HFFc6 (cell line): Measurements from ENCODE around the gene XPC. TPM values are rescaled to one million over a fixed set of nuclear protein-coding genes. Genes with fewer than 3 reads are reported as not detected.

Experiments used
- DNase-seq: peaks from one replicate; pipeline ENCODE4 v3.0.0-alpha.2; 2018
- H3K27ac Mint-ChIP-seq: 2 replicates; pipeline ENCODE4 v1.8.0; 2020; ENCODE audit warnings: mild to moderate bottlenecking, mixed read lengths
- H3K27me3 Mint-ChIP-seq: 2 replicates; pipeline ENCODE4 v1.8.0; 2021; ENCODE audit warnings: mild to moderate bottlenecking, moderate library complexity, mixed read lengths; ENCODE audit not compliant: insufficient read depth
- H3K36me3 Mint-ChIP-seq: 2 replicates; pipeline ENCODE4 v1.8.0; 2021; ENCODE audit warnings: low read depth, mixed read lengths
- H3K4me1 Mint-ChIP-seq: 2 replicates; pipeline ENCODE4 v1.8.0; 2020; ENCODE audit warnings: low read depth, mixed read lengths
- H3K4me3 Mint-ChIP-seq: 2 replicates; pipeline ENCODE4 v1.8.0; 2020; ENCODE audit warnings: mild to moderate bottlenecking, moderate library complexity, mixed read lengths
- H3K9me3 Mint-ChIP-seq: 2 replicates; pipeline ENCODE4 v1.8.0; 2020; ENCODE audit warnings: mild to moderate bottlenecking, mixed read lengths
- CTCF ChIP-seq: fragments of 200-600 bp; sonication (generic); IDR thresholded peaks from 2 replicates; pipeline ENCODE4 v1.5.0; 2021; ENCODE audit warnings: antibody characterized with exemption, mild to moderate bottlenecking
- total RNA-seq, 6 experiments: library from RNA; stranded (reverse); fragmentation: NEBNext Ultra II Directional; extraction: Animal tissue kit (Norgen Biotek cat#: 25700); gene quantifications; 2 replicates in 1 of 6; 3 replicates in 5 of 6; pipeline ENCODE4 v1.2.3, GENCODE V29; 2021

Gene XPC
- total RNA-seq, 6 experiments from 2014 or later: 38.7 to 40.3 (median 39.5) TPM

GRCh38 chr3:14188041-14188754 lies 9.8 kb upstream of the XPC start:
- peaks cover 8% of the 10 kb centered on the region; the same call in 1 of the 2 replicates for H3K4me1 Mint-ChIP-seq
- no peak overlapping the region for H3K4me3 Mint-ChIP-seq
- no peak for TF ChIP-seq CTCF
- H3K27ac Mint-ChIP-seq: no peak overlapping the region
- no peaks in the 10 kb centered on the region for H3K27me3 Mint-ChIP-seq
- peaks cover 39% of the 10 kb centered on the region for H3K36me3 Mint-ChIP-seq
- H3K9me3 Mint-ChIP-seq: no peaks in the 10 kb centered on the region
- DNase-seq: no peak

GRCh38 chr3:14186854-14187458 lies 8.6 kb upstream of the XPC start:
- no peak for DNase-seq
- Mint-ChIP-seq H3K4me1 (peaks cover 8% of the 10 kb centered on the region; the same call in 1 of the 2 replicates), H3K27me3 (no peaks in the 10 kb centered on the region), H3K4me3 (no peak overlapping the region), H3K27ac (no peak overlapping the region), H3K9me3 (no peaks in the 10 kb centered on the region), H3K36me3 (peaks cover 39% of the 10 kb centered on the region)
- no peak for TF ChIP-seq CTCF

- Mint-ChIP-seq H3K27ac (no peak overlapping the region), H3K27me3 (peaks cover 2% of the 10 kb centered on the region; the same call in 1 of the 2 replicates), H3K36me3 (peaks cover 18% of the 10 kb centered on the region), H3K4me3 (no peak overlapping the region), H3K9me3 (no peaks in the 10 kb centered on the region), H3K4me1 (peaks cover 14% of the 10 kb centered on the region)
- TF ChIP-seq CTCF: no peak
- DNase-seq: no peak
Observed at GRCh38 chr3:14183015-14183577, 4.7 kb upstream of the XPC start.

GRCh38 chr3:14181253-14181652 lies 2.9 kb upstream of the XPC start:
- no peak for DNase-seq
- H3K36me3 Mint-ChIP-seq: peaks cover 21% of the 10 kb centered on the region
- H3K27me3 Mint-ChIP-seq: peaks cover 2% of the 10 kb centered on the region; the same call in 1 of the 2 replicates
- TF ChIP-seq CTCF: no peak
- H3K4me3 Mint-ChIP-seq: no peak overlapping the region
- H3K27ac Mint-ChIP-seq: no peak overlapping the region
- no peaks in the 10 kb centered on the region for H3K9me3 Mint-ChIP-seq
- H3K4me1 Mint-ChIP-seq: peaks cover 29% of the 10 kb centered on the region

GRCh38 chr3:14179795-14180194 lies 1.4 kb upstream of the XPC start:
- peak overlapping the region; percentile 93 for H3K4me3 Mint-ChIP-seq
- H3K27me3 Mint-ChIP-seq: peaks cover 2% of the 10 kb centered on the region; the same call in 1 of the 2 replicates
- H3K27ac Mint-ChIP-seq: peak overlapping the region; percentile 90
- peaks cover 19% of the 10 kb centered on the region for H3K36me3 Mint-ChIP-seq
- peaks cover 44% of the 10 kb centered on the region for H3K4me1 Mint-ChIP-seq
- no peaks in the 10 kb centered on the region for H3K9me3 Mint-ChIP-seq
- TF ChIP-seq CTCF: no peak
- DNase-seq: no peak
